GM18861 (cell line): ENCODE results near the gene PPP1R3G.
A peak's percentile ranks its signal among the peaks of the same experiment; 100 is the strongest.
"Not testable (repeated sequence)": the region's sequence is repeated elsewhere in the genome, so short reads cannot be mapped to it uniquely, and the experiment has no call there.

Source experiments
- ATAC-seq: cut with Tn5 transposase; IDR thresholded peaks from one replicate; pipeline ENCODE4 v1.9.1; 2021; ENCODE audit not compliant: unreplicated experiment

PPP1R3G gene

GRCh38 chr6:5116243-5116991 is 31.3 kb downstream of the PPP1R3G start:
- ATAC-seq = no peak

GRCh38 chr6:5119090-5119951 is 34.2 kb downstream of the PPP1R3G start:
- ATAC-seq = no peak

- ATAC-seq = no peak
Measured at GRCh38 chr6:5120011-5120410, 34.9 kb downstream of the PPP1R3G start.

- not testable (repeated sequence) for ATAC-seq
Measured at GRCh38 chr6:5120543-5120942, 35.4 kb downstream of the PPP1R3G start.

- ATAC-seq = no peak
Measured at GRCh38 chr6:5121479-5121878, 36.3 kb downstream of the PPP1R3G start.

GRCh38 chr6:5121956-5122355 is 36.8 kb downstream of the PPP1R3G start:
- no peak for ATAC-seq

GRCh38 chr6:5122504-5123112 is 37.5 kb downstream of the PPP1R3G start:
- ATAC-seq = no peak

GRCh38 chr6:5123296-5124143 is 38.4 kb downstream of the PPP1R3G start:
- no peak for ATAC-seq

GRCh38 chr6:5124526-5124925 is 39.4 kb downstream of the PPP1R3G start:
- ATAC-seq = no peak

GRCh38 chr6:5125152-5126006 is 40.2 kb downstream of the PPP1R3G start:
- ATAC-seq = no peak

GRCh38 chr6:5126214-5126613 is 41.1 kb downstream of the PPP1R3G start:
- no peak for ATAC-seq

- ATAC-seq = no peak
Measured at GRCh38 chr6:5127106-5127687, 42.1 kb downstream of the PPP1R3G start.

- no peak for ATAC-seq
Measured at GRCh38 chr6:5128351-5128750, 43.2 kb downstream of the PPP1R3G start.

- ATAC-seq = no peak
Measured at GRCh38 chr6:5130135-5130866, 45.2 kb downstream of the PPP1R3G start.

- peak; percentile 90 for ATAC-seq
Measured at GRCh38 chr6:5132731-5133130, 47.6 kb downstream of the PPP1R3G start.

GRCh38 chr6:5133943-5134342 is 48.8 kb downstream of the PPP1R3G start:
- ATAC-seq = no peak

- ATAC-seq = no peak
Measured at GRCh38 chr6:5135788-5136376, 50.7 kb downstream of the PPP1R3G start.

- ATAC-seq = no peak
Measured at GRCh38 chr6:5136851-5137250, 51.7 kb downstream of the PPP1R3G start.
